BLaER1 treated with 17β-estradiol and CSF1 and Interleukin-3, amounts not matched to agents 10 nM and 100 nM (cell line): ENCODE measurements around the gene OGA.

Experiments
- H3K27ac ChIP-seq, 11 experiments: shearing (Covaris generic); formaldehyde crosslinking; 2 replicates each; pipeline ENCODE4 v1.8.1; 2022
- H3K27me3 ChIP-seq, 11 experiments: shearing (Covaris generic); formaldehyde crosslinking; 2 replicates each; pipeline ENCODE4 v1.8.1; 2022
- H3K36me3 ChIP-seq, 11 experiments: shearing (Covaris generic); formaldehyde crosslinking; 2 replicates each; pipeline ENCODE4 v1.8.1; 2022
- H3K4me1 ChIP-seq, 10 experiments: shearing (Covaris generic); formaldehyde crosslinking; 2 replicates each; pipeline ENCODE4 v1.8.1; 2022
- H3K4me2 ChIP-seq, 11 experiments: shearing (Covaris generic); formaldehyde crosslinking; 2 replicates each; pipeline ENCODE4 v1.8.1; 2022
- H3K4me3 ChIP-seq, 10 experiments: shearing (Covaris generic); formaldehyde crosslinking; 2 replicates each; pipeline ENCODE4 v1.8.1; 2022
- H3K9ac ChIP-seq, 11 experiments: shearing (Covaris generic); formaldehyde crosslinking; 2 replicates each; pipeline ENCODE4 v1.8.1; 2022
- H3K9me3 ChIP-seq, 11 experiments: shearing (Covaris generic); formaldehyde crosslinking; replicated peaks in 1 of 11; 2 replicates each; pipeline ENCODE4 v1.8.1; 2022
- H4K20me1 ChIP-seq, 11 experiments: shearing (Covaris generic); formaldehyde crosslinking; 2 replicates each; pipeline ENCODE4 v1.8.1; 2022
- Cebpa-rat ChIP-seq, 11 experiments: shearing (Covaris generic); IDR thresholded peaks; 2 replicates each; pipeline ENCODE4 v1.8.1; 2022

OGA gene

GRCh38 chr10:101824736-101825135 is 6.5 kb upstream of the OGA start:
- Histone ChIP-seq H4K20me1 (peaks cover 0 to under 1% (median 0%) of the 10 kb centered on the region in 11 experiments; a peak in 7 of 22 replicates), H3K4me3 (no peak overlapping the region), H3K36me3 (peaks cover 0 to 27% (median 0%) of the 10 kb centered on the region in 11 experiments; a peak in 4 of 22 replicates), H3K9ac (no peak overlapping the region), H3K4me2 (no peak overlapping the region), H3K4me1 (peaks cover 2 to 31% (median 25%) of the 10 kb centered on the region in 10 experiments), H3K27ac (no peak overlapping the region), H3K9me3 (no peaks in the 10 kb centered on the region), H3K27me3 (no peaks in the 10 kb centered on the region)
- no peak for TF ChIP-seq Cebpa-rat (IDR thresholded peaks at IDR 0.05)

GRCh38 chr10:101818872-101819633 is 809 bp upstream of the OGA start:
- Histone ChIP-seq H3K9ac (peak overlapping the region; percentile 86 to 99 (median 94)), H3K27me3 (no peaks in the 10 kb centered on the region), H3K4me2 (peak overlapping the region; percentile 78 to 96 (median 91)), H4K20me1 (peaks cover 38 to 41% (median 39%) of the 10 kb centered on the region in 11 experiments), H3K4me1 (peaks cover 27 to 35% (median 30%) of the 10 kb centered on the region in 10 experiments), H3K4me3 (peak overlapping the region; percentile 51 to 99 (median 94)), H3K36me3 (peaks cover 0 to under 1% (median 0%) of the 10 kb centered on the region in 11 experiments; a peak in 1 of 22 replicates), H3K27ac (peak overlapping the region; percentile 42 to 99 (median 92); a peak in 21 of 22 replicates), H3K9me3 (no peaks in the 10 kb centered on the region)
- TF ChIP-seq Cebpa-rat (IDR thresholded peaks at IDR 0.05): no peak

- peak overlapping the region; percentile 80 to 96 (median 91) for H3K4me2 ChIP-seq
- H4K20me1 ChIP-seq: peaks cover 54 to 56% (median 54%) of the 10 kb centered on the region in 11 experiments
- peak overlapping the region; percentile 80 to 100 (median 97) for H3K4me3 ChIP-seq
- H3K9ac ChIP-seq: peak overlapping the region; percentile 86 to 99 (median 94)
- peaks cover 6 to 16% (median 9%) of the 10 kb centered on the region in 11 experiments for H3K36me3 ChIP-seq
- H3K9me3 ChIP-seq: no peaks in the 10 kb centered on the region
- H3K4me1 ChIP-seq: peaks cover 30 to 38% (median 33%) of the 10 kb centered on the region in 10 experiments
- no peak for TF ChIP-seq Cebpa-rat (IDR thresholded peaks at IDR 0.05)
- H3K27ac ChIP-seq: peak overlapping the region; percentile 80 to 99 (median 94)
- H3K27me3 ChIP-seq: no peaks in the 10 kb centered on the region
Observed at GRCh38 chr10:101817337-101818118, 716 bp downstream of the OGA start.

GRCh38 chr10:101816913-101817336 is 1.3 kb downstream of the OGA start:
- H3K4me2 ChIP-seq: peak overlapping the region; percentile 80 to 96 (median 91)
- H3K4me1 ChIP-seq: peaks cover 30 to 38% (median 33%) of the 10 kb centered on the region in 10 experiments
- peaks cover 60 to 63% (median 60%) of the 10 kb centered on the region in 11 experiments for H4K20me1 ChIP-seq
- peak overlapping the region; percentile 86 to 99 (median 94) for H3K9ac ChIP-seq
- H3K27me3 ChIP-seq: no peaks in the 10 kb centered on the region
- peak overlapping the region; percentile 80 to 99 (median 94); a peak in 21 of 22 replicates for H3K27ac ChIP-seq
- TF ChIP-seq Cebpa-rat (IDR thresholded peaks at IDR 0.05): no peak
- H3K9me3 ChIP-seq: no peaks in the 10 kb centered on the region
- H3K4me3 ChIP-seq: peak overlapping the region; percentile 80 to 100 (median 97)
- peaks cover 12 to 22% (median 15%) of the 10 kb centered on the region in 11 experiments for H3K36me3 ChIP-seq

- Histone ChIP-seq H3K27me3 (no peaks in the 10 kb centered on the region), H3K27ac (peak overlapping the region in 10 of 11 experiments; percentile 80 to 99 (median 93); a peak in 19 of 22 replicates), H3K9ac (peak overlapping the region; percentile 86 to 99 (median 94)), H3K4me2 (peak overlapping the region; percentile 80 to 96 (median 91)), H3K4me3 (peak overlapping the region; percentile 80 to 100 (median 97)), H3K9me3 (no peaks in the 10 kb centered on the region), H3K4me1 (peaks cover 30 to 38% (median 33%) of the 10 kb centered on the region in 10 experiments), H4K20me1 (peaks cover 64 to 68% (median 66%) of the 10 kb centered on the region in 11 experiments), H3K36me3 (peaks cover 18 to 26% (median 20%) of the 10 kb centered on the region in 11 experiments)
- no peak for TF ChIP-seq Cebpa-rat (IDR thresholded peaks at IDR 0.05)
Observed at GRCh38 chr10:101816376-101816775, 1.9 kb downstream of the OGA start.

GRCh38 chr10:101814466-101815071 is 3.7 kb downstream of the OGA start:
- TF ChIP-seq Cebpa-rat (IDR thresholded peaks at IDR 0.05): no peak
- H3K4me1 ChIP-seq: peaks cover 26 to 32% (median 28%) of the 10 kb centered on the region in 10 experiments
- peaks cover 78 to 85% (median 84%) of the 10 kb centered on the region in 11 experiments for H4K20me1 ChIP-seq
- peak overlapping the region; percentile 80 to 96 (median 91) for H3K4me2 ChIP-seq
- peaks cover 36 to 45% (median 38%) of the 10 kb centered on the region in 11 experiments for H3K36me3 ChIP-seq
- H3K4me3 ChIP-seq: peak overlapping the region; percentile 80 to 100 (median 97); a peak in 17 of 20 replicates
- 0 out of 22 replicates have a peak overlapping the region, but pooled peaks of 1 of the 11 experiments have one; percentile 90 for H3K27ac ChIP-seq
- H3K27me3 ChIP-seq: no peaks in the 10 kb centered on the region
- H3K9me3 ChIP-seq: no peaks in the 10 kb centered on the region
- H3K9ac ChIP-seq: peak overlapping the region; percentile 42 to 99 (median 94); a peak in 17 of 22 replicates

- H3K4me2 ChIP-seq: no peak overlapping the region
- H3K9me3 ChIP-seq: no peaks in the 10 kb centered on the region
- no peak for TF ChIP-seq Cebpa-rat (IDR thresholded peaks at IDR 0.05)
- H4K20me1 ChIP-seq: peaks cover 81 to 100% (median 94%) of the 10 kb centered on the region in 11 experiments
- no peak overlapping the region for H3K9ac ChIP-seq
- peaks cover 55 to 64% (median 58%) of the 10 kb centered on the region in 11 experiments for H3K36me3 ChIP-seq
- no peak overlapping the region for H3K27ac ChIP-seq
- H3K4me1 ChIP-seq: peaks cover 18 to 24% (median 19%) of the 10 kb centered on the region in 10 experiments
- H3K27me3 ChIP-seq: no peaks in the 10 kb centered on the region
- H3K4me3 ChIP-seq: no peak overlapping the region
Observed at GRCh38 chr10:101812606-101813005, 5.6 kb downstream of the OGA start.

GRCh38 chr10:101807158-101807557 is 11.1 kb downstream of the OGA start:
- Histone ChIP-seq H4K20me1 (peaks cover 45 to 98% (median 57%) of the 10 kb centered on the region in 11 experiments; a peak in 21 of 22 replicates), H3K27me3 (no peaks in the 10 kb centered on the region), H3K9ac (no peak overlapping the region), H3K4me2 (no peak overlapping the region), H3K4me1 (peaks cover 0 to 7% (median 0%) of the 10 kb centered on the region in 10 experiments; a peak in 1 of 20 replicates), H3K4me3 (no peak overlapping the region), H3K36me3 (peaks cover 97 to 100% (median 100%) of the 10 kb centered on the region in 11 experiments), H3K27ac (no peak overlapping the region), H3K9me3 (no peaks in the 10 kb centered on the region)
- TF ChIP-seq Cebpa-rat (IDR thresholded peaks at IDR 0.05): no peak
